A204.1 (cell line): ENCODE measurements around the gene CCDC146.

Source experiments
- FAIRE-seq: peaks from 2 replicates; lab custom pipeline; 2012; peaks lifted over from hg19 to GRCh38; lab: Jason Lieb, UNC

The CCDC146 gene

DNA sequence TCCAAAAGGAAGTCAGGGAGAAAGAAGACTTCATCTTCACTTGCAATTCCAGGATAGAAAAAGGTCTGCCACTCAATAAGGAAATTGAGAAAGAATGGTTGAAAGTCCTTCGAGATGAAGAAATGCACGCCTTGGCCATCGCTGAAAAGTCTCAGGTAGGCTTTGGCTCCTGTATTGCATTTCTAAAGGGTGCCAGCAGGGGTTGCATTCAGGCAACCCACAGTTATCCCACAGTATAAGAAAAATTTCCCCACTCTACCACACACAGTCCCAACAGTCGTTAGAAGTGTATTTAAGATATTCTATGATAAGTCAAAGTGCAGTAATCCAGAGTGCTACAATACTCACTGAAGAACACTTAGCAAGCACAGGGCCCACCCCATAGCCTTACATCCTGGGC, 170.6 kb downstream of the CCDC146 start:
- no peak for FAIRE-seq

DNA sequence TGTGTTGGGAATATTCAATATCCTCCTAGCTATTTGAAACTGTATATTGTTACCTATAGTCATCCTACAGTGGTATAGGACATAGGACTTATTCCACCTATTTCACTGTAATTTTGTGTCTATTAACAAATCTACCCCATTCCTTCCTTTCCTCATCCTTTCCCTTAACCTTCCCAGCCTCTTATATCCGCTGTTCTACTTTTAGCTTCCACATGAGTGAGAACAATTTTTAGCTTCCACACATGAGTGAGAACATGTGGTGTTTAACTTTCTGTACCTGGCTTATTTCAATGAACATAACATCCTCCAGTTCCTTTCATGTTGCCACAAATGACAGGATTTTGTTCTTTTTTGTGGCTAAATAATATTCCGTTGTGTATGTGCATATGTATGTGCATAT, 173.1 kb downstream of the CCDC146 start:
- no peak for FAIRE-seq

GRCh38 chr7:77306231-77307067, 184.0 kb downstream of the CCDC146 start:
- FAIRE-seq = no peak

GRCh38 chr7:77308792-77309191, 186.4 kb downstream of the CCDC146 start:
- no peak for FAIRE-seq

- no peak for FAIRE-seq
Observed at GRCh38 chr7:77309714-77310220, 187.4 kb downstream of the CCDC146 start.

DNA sequence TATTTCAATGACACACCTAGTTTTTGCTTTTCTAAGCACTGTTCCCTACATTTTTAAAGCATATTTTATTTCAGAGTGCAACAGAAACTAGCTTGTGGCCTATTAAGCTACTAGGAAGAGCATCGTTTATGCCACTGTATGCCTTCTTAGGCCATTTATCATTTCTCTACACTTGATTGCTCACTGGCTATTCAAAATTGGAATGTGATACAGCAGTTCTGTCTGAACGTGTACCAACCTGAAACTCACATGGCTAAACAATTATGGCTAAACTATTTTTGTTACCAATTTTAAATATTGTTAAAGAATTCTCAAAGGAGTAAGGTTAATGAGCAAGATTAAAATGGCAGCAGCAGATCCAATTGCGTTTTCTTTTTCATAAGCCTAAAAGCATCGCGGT, 188.6 kb downstream of the CCDC146 start:
- no peak for FAIRE-seq

- FAIRE-seq = no peak
Observed at GRCh38 chr7:77313085-77313484, 190.7 kb downstream of the CCDC146 start.

GRCh38 chr7:77313876-77314480, 191.6 kb downstream of the CCDC146 start:
- no peak for FAIRE-seq

- no peak for FAIRE-seq
Observed at GRCh38 chr7:77315182-77315591, 192.8 kb downstream of the CCDC146 start.

GRCh38 chr7:77316219-77316978, 194.0 kb downstream of the CCDC146 start:
- FAIRE-seq = no peak

GRCh38 chr7:77318019-77318418, 195.6 kb downstream of the CCDC146 start:
- FAIRE-seq = no peak

DNA sequence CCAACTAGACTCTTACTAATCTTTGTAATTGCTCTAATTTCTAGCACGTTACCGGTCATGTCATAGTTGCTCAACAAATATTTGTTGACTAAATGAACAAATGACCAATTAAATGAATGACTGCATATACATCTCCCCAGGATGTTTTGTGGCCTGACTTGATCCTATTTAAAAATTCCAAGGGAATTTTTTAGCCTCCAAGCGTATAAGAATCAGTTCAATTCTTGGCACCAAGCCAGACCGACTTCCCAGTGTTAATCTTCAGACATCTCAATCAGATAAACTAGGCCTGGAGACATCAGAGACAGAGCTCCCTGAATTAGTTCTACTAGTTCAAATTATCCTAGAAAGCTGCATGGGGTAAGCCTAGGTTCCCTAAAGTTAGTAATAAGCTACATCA, 197.7 kb downstream of the CCDC146 start:
- FAIRE-seq = no peak

DNA sequence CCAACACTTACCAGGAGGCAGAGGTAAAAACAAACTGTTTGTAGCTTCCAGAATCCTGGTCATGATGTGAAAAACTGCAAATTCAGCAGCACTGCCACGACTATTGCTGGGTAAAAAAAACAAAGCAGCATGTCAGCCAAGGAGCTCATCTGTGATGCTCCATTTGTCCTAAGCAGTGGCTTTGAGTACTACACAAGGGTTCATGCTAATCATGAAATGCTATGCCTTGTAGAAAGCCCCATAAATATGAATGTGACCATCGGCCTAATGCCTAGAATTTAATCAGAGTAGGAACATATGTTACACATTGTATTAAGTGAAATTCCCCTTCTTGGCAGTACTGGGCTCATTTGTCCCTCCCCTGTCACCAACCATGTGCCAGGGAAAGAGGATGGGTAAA, 198.3 kb downstream of the CCDC146 start:
- no peak for FAIRE-seq

DNA sequence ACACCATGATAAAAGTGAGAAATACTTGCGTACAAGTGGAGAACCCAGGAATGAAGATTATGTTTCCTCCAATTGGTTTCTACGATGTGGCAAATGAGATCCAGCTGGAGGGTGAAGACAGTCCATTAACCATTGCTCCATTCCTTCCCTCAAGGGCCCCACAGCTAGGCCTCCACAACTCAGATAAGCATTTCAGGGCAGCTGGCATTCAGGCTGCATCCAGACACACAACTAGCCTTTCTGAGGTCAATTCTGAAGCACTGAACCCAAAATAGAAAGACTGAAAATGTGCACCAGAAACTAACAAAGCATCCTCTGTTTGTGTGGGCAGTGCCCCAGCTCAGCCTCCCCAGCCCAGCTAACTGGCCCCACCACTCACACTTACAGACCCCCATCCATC, 198.9 kb downstream of the CCDC146 start:
- FAIRE-seq = no peak

GRCh38 chr7:77326131-77326530, 203.7 kb downstream of the CCDC146 start:
- FAIRE-seq = no peak

DNA sequence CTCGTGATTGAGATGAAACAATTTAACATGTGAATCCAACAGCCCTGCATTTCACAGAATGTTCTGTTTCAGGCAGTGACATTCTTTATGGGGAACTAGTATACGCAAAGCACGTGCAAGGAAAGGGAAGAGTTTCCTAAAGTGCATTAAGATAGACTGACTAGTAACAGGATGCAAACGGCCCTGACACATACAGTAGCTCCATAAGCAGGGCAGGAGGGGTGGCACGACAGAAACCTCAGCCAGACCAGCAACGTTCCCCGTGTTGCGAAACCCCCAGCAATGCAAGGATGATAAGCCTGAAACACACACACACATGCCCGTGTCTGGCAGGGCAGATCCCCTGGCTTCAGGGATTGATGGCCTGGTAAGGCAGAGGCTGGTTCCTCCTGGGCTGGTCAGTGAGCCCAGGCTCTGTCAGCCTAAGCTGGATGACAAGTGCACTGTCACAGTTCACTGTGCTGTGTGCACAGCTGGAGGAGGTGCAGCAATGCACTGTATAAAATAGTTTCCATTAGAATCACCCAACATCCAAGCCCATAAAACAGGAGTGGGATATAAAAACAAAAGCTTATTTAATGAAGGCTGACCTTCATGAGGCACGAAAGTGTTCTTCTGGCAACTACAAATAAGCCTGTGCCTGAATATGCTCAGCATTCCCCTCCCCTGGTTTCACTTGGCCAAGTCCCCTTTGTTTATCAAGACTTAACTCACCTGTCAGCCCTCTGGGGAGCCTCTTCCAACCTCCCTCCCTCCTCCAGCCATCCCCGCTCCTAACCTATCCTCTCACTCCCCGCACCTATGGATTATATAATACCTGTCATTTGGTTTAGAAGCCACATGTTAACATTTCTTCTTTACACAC, 204.9 kb downstream of the CCDC146 start:
- no peak for FAIRE-seq

DNA sequence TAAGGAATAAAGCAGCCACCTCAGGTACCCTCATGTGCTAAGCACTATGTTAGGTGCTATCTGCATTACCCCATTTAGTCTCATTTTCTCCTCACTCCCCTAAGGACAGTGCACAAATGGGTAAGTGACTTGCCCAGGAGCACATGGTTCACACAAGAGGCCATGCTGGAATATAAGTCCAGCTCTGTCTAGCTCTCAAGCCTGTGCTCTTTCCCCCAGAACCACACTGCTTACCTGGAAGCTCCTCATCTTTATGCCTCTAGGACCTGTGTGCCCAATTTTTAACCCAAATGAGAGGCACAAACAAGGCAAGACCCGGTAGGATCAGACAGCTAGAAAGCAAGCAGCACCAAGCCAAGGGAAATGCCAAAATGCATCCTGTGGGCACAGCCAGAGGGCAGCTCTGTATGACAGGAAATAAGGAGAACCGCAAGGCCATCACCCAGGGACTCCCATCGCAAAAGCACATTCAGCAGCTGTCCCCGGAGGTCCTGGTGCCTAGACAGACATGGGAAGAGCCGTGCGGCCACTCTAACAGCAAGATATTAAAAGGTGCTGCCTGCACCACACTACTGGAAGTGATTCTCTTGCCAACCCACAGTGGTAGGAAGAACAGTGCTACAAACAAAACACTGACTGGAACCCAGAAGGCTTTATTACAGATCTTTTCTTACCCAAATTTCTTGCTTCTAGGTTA, 205.7 kb downstream of the CCDC146 start:
- no peak for FAIRE-seq

- FAIRE-seq = no peak
Observed at GRCh38 chr7:77328669-77329068, 206.3 kb downstream of the CCDC146 start.

DNA sequence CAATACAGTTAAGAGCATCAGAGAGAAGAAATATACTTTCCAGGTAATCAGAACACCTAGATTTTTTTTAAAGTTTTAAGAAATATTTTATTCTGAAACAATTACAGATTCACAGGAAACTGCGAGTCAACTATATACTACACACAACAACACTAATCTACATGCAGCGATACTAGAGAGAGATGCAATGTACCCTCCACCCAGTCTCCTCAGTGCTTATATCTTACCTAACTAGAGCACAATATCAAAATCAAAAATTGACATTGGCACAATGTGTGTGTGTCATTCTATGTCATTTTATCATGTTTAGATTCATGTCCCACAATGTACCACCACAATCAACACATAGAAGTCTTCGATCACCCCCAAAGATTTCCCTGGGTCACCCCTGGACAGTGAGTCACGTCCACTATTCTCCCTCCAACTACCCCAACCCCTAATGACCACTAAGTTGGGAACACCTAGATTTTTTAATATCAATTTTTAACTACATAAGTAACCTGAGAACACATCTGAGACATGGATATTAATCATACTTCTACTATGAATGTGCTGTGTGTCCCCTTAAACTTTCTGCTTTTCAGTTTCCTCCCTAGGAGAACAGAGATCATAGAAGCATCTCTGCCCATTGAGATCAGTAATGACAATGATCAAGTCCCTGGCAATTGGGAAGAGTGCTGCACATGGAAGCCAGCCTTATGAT, 207.2 kb downstream of the CCDC146 start:
- FAIRE-seq = no peak

- FAIRE-seq = no peak
Observed at GRCh38 chr7:77330169-77330882, 207.9 kb downstream of the CCDC146 start.
